Urinary bladder (tissue), 4 donors: Measurements from ENCODE around the gene KCNJ3. TPM values are rescaled to one million over a fixed set of nuclear protein-coding genes. Genes with fewer than 3 reads are reported as not detected.

Experiments used
- DNase-seq: peaks from one replicate; pipeline ENCODE4 v3.0.0-alpha.2; 2015; ENCODE audit errors: extremely low spot score
- H3K27ac ChIP-seq: one replicate; pipeline ENCODE4 v1.5.1; 2013; ENCODE audit warnings: low read depth, mild to moderate bottlenecking, moderate library complexity
- H3K36me3 ChIP-seq: one replicate; pipeline ENCODE4 v1.6.1; 2013; ENCODE audit warnings: mild to moderate bottlenecking, moderate library complexity; ENCODE audit not compliant: insufficient read depth
- H3K4me1 ChIP-seq: one replicate; pipeline ENCODE4 v1.6.1; 2013; ENCODE audit warnings: mild to moderate bottlenecking, moderate library complexity; ENCODE audit not compliant: insufficient read depth
- H3K4me3 ChIP-seq: one replicate; pipeline ENCODE4 v1.5.1; 2013; ENCODE audit warnings: low read depth, low read length
- WGBS: extraction: QIAGEN DNeasy Blood & Tissue Kit; methylation state at CpG from one replicate; pipeline ENCODE4 v1.1.7; 2013; 5-methylcytosine and 5-hydroxymethylcytosine counted together
- polyA plus RNA-seq: library from polyadenylated mRNA; stranded (reverse); fragments of 200-250 nt; gene quantifications from one replicate; pipeline ENCODE4 v1.2.3, GENCODE V29; 2013
- total RNA-seq: library from RNA; depleted of rRNA; stranded (reverse); fragments of >200 nt; gene quantifications from one replicate; pipeline ENCODE4 v1.2.3, GENCODE V29; 2014
- donor health status: healthy with polysubstance abuse.
- donor health status: healthy.

The KCNJ3 gene
- total and polyA plus RNA-seq, 2 donors = 0.52 to 2.3 TPM

- WGBS = 78% methylated on average over 4 of the region's 4 CpGs
Measured at GRCh38 chr2:154696369-154696768, 2.1 kb upstream of the KCNJ3 start.

GRCh38 chr2:154696810-154697417 lies 1.6 kb upstream of the KCNJ3 start:
- Histone ChIP-seq H3K4me3 (peak overlapping the region; percentile 47), H3K4me1 (no peaks in the 10 kb centered on the region), H3K27ac (no peak overlapping the region), H3K36me3 (no peaks in the 10 kb centered on the region)
- no peak for DNase-seq
- WGBS = 18% methylated on average over 8 of the region's 8 CpGs

More at GRCh38 chr2:154696369-154696768, 2.1 kb upstream of the KCNJ3 start:
- Histone ChIP-seq H3K36me3 (no peaks in the 10 kb centered on the region), H3K4me3 (no peak overlapping the region), H3K27ac (no peak overlapping the region), H3K4me1 (no peaks in the 10 kb centered on the region)
- no peak for DNase-seq

- no peaks in the 10 kb centered on the region for H3K36me3 ChIP-seq
- no peaks in the 10 kb centered on the region for H3K4me1 ChIP-seq
- DNase-seq = no peak
- under 1% methylated on average over 69 of the region's 69 CpGs for WGBS
- H3K27ac ChIP-seq = no peak overlapping the region
- H3K4me3 ChIP-seq = peak overlapping the region; percentile 47
Measured at GRCh38 chr2:154697418-154698252, 860 bp upstream of the KCNJ3 start.

- DNase-seq = no peak
- 5% methylated on average over 60 of the region's 60 CpGs for WGBS
- peak overlapping the region; percentile 47 for H3K4me3 ChIP-seq
- no peak overlapping the region for H3K27ac ChIP-seq
- H3K36me3 ChIP-seq = no peaks in the 10 kb centered on the region
- no peaks in the 10 kb centered on the region for H3K4me1 ChIP-seq
Measured at GRCh38 chr2:154698721-154699574, 453 bp downstream of the KCNJ3 start.

- 35% methylated on average over 10 of the region's 10 CpGs for WGBS
- H3K4me3 ChIP-seq = peak overlapping the region; percentile 47
- no peaks in the 10 kb centered on the region for H3K36me3 ChIP-seq
Measured at GRCh38 chr2:154699575-154699930, 1.1 kb downstream of the KCNJ3 start.

GRCh38 chr2:154700136-154700535 lies 1.6 kb downstream of the KCNJ3 start:
- WGBS = 55% methylated on average over 4 of the region's 4 CpGs
- no peak overlapping the region for H3K4me3 ChIP-seq

More at GRCh38 chr2:154699575-154699930, 1.1 kb downstream of the KCNJ3 start:
- DNase-seq = no peak
- H3K4me1 ChIP-seq = no peaks in the 10 kb centered on the region
- H3K27ac ChIP-seq = no peak overlapping the region

GRCh38 chr2:154704991-154705390 lies 6.5 kb downstream of the KCNJ3 start:
- H3K4me3 ChIP-seq = no peak overlapping the region
- no peaks in the 10 kb centered on the region for H3K4me1 ChIP-seq
- WGBS = 81% methylated on average over 4 of the region's 4 CpGs
- H3K27ac ChIP-seq = no peak overlapping the region
- no peaks in the 10 kb centered on the region for H3K36me3 ChIP-seq
- no peak for DNase-seq

More at GRCh38 chr2:154700136-154700535, 1.6 kb downstream of the KCNJ3 start:
- DNase-seq = no peak
- Histone ChIP-seq H3K27ac (no peak overlapping the region), H3K4me1 (no peaks in the 10 kb centered on the region), H3K36me3 (no peaks in the 10 kb centered on the region)

GRCh38 chr2:154706660-154707059 lies 8.2 kb downstream of the KCNJ3 start:
- no peak for DNase-seq

GRCh38 chr2:154707994-154708575 lies 9.6 kb downstream of the KCNJ3 start:
- H3K36me3 ChIP-seq = no peaks in the 10 kb centered on the region
- no peak overlapping the region for H3K4me3 ChIP-seq
- WGBS = 85% methylated on average over 3 of the region's 3 CpGs
- no peak overlapping the region for H3K27ac ChIP-seq
- DNase-seq = no peak
- no peaks in the 10 kb centered on the region for H3K4me1 ChIP-seq

More at GRCh38 chr2:154706660-154707059, 8.2 kb downstream of the KCNJ3 start:
- Histone ChIP-seq H3K36me3 (no peaks in the 10 kb centered on the region), H3K4me1 (no peaks in the 10 kb centered on the region), H3K27ac (no peak overlapping the region), H3K4me3 (no peak overlapping the region)
- WGBS = 80% methylated on average over 1 of the region's 1 CpG

GRCh38 chr2:154709215-154709614 lies 10.7 kb downstream of the KCNJ3 start:
- Histone ChIP-seq H3K27ac (no peak overlapping the region), H3K36me3 (no peaks in the 10 kb centered on the region), H3K4me3 (no peak overlapping the region), H3K4me1 (no peaks in the 10 kb centered on the region)
- no peak for DNase-seq
- 63% methylated on average over 3 of the region's 3 CpGs for WGBS

- Histone ChIP-seq H3K4me1 (no peaks in the 10 kb centered on the region), H3K27ac (no peak overlapping the region), H3K36me3 (no peaks in the 10 kb centered on the region), H3K4me3 (no peak overlapping the region)
- no peak for DNase-seq
- 95% methylated on average over 2 of the region's 2 CpGs for WGBS
Measured at GRCh38 chr2:154710078-154710477, 11.6 kb downstream of the KCNJ3 start.

GRCh38 chr2:154710685-154711084 lies 12.2 kb downstream of the KCNJ3 start:
- DNase-seq = no peak
- H3K27ac ChIP-seq = no peak overlapping the region
- no peaks in the 10 kb centered on the region for H3K4me1 ChIP-seq
- WGBS = 94% methylated on average over 2 of the region's 2 CpGs
- H3K36me3 ChIP-seq = no peaks in the 10 kb centered on the region
- H3K4me3 ChIP-seq = no peak overlapping the region

GRCh38 chr2:154713675-154714074 lies 15.2 kb downstream of the KCNJ3 start:
- DNase-seq = no peak
- no peaks in the 10 kb centered on the region for H3K36me3 ChIP-seq
- no peak overlapping the region for H3K27ac ChIP-seq
- H3K4me1 ChIP-seq = no peaks in the 10 kb centered on the region
- no peak overlapping the region for H3K4me3 ChIP-seq
